ENCODE results near the gene TPCN2. TPM values are rescaled to one million over a fixed set of nuclear protein-coding genes. Genes with fewer than 3 reads are reported as not detected.

TPCN2 gene
- total RNA-seq, 1 donor from 2014 or later, result 9.5 TPM

GRCh38 chr11:69089258-69089657 is 40.5 kb downstream of the TPCN2 start:
- peaks cover 61% of the 10 kb centered on the region for H4K20me1 ChIP-seq (ENCODE audit: insufficient read depth, low read length)
- H3K4me1 Mint-ChIP-seq (ENCODE audit: low read depth, unreplicated experiment), result peaks cover 15% of the 10 kb centered on the region
- no peak overlapping the region for H3K9ac ChIP-seq (ENCODE audit: low read length)
- TF ChIP-seq, protein P1, sequence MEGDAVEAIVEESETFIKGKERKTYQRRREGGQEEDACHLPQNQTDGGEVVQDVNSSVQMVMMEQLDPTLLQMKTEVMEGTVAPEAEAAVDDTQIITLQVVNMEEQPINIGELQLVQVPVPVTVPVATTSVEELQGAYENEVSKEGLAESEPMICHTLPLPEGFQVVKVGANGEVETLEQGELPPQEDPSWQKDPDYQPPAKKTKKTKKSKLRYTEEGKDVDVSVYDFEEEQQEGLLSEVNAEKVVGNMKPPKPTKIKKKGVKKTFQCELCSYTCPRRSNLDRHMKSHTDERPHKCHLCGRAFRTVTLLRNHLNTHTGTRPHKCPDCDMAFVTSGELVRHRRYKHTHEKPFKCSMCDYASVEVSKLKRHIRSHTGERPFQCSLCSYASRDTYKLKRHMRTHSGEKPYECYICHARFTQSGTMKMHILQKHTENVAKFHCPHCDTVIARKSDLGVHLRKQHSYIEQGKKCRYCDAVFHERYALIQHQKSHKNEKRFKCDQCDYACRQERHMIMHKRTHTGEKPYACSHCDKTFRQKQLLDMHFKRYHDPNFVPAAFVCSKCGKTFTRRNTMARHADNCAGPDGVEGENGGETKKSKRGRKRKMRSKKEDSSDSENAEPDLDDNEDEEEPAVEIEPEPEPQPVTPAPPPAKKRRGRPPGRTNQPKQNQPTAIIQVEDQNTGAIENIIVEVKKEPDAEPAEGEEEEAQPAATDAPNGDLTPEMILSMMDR (IDR thresholded peaks at IDR 0.05; ENCODE audit: insufficient read depth, low read depth, low read length), result no peak
- no peak for TF ChIP-seq EZH2 (IDR thresholded peaks at IDR 0.05; ENCODE audit: insufficient read depth, low read length)
- FAIRE-seq (no peak), DNase-seq (ENCODE audit: low read depth) (peak; percentile 74)
- no peak overlapping the region for H3K4me3 ChIP-seq (ENCODE audit: insufficient read depth, low read depth, low read length)
- no peak overlapping the region for H3K27ac Mint-ChIP-seq (ENCODE audit: unreplicated experiment)
- H3K27me3 ChIP-seq (ENCODE audit: insufficient read depth, low read length), result no peaks in the 10 kb centered on the region
- H3K4me1 ChIP-seq (ENCODE audit: insufficient read depth, low read length), result peaks cover 12% of the 10 kb centered on the region
- H3K36me3 ChIP-seq (ENCODE audit: insufficient read depth, low read length), result no peaks in the 10 kb centered on the region
- peaks cover 3% of the 10 kb centered on the region for H3K9me3 Mint-ChIP-seq (ENCODE audit: unreplicated experiment)
- H2AFZ ChIP-seq (ENCODE audit: low read depth, low read length), result no peak overlapping the region
- H3K27ac ChIP-seq (ENCODE audit: low read depth, low read length), result no peak overlapping the region
- no peaks in the 10 kb centered on the region for H3K79me2 ChIP-seq (ENCODE audit: insufficient read depth, low read length)
- H3K27me3 Mint-ChIP-seq (ENCODE audit: low read depth, unreplicated experiment), result peaks cover 4% of the 10 kb centered on the region
- H3K36me3 Mint-ChIP-seq (ENCODE audit: low read depth, unreplicated experiment), result peaks cover 12% of the 10 kb centered on the region
- no peak overlapping the region for H3K4me3 Mint-ChIP-seq (ENCODE audit: unreplicated experiment)
- H3K4me2 ChIP-seq (ENCODE audit: low read length), result peak overlapping the region; percentile 79
- H3K9me3 ChIP-seq (ENCODE audit: insufficient read depth, low read depth, low read length), result no peaks in the 10 kb centered on the region

DNA sequence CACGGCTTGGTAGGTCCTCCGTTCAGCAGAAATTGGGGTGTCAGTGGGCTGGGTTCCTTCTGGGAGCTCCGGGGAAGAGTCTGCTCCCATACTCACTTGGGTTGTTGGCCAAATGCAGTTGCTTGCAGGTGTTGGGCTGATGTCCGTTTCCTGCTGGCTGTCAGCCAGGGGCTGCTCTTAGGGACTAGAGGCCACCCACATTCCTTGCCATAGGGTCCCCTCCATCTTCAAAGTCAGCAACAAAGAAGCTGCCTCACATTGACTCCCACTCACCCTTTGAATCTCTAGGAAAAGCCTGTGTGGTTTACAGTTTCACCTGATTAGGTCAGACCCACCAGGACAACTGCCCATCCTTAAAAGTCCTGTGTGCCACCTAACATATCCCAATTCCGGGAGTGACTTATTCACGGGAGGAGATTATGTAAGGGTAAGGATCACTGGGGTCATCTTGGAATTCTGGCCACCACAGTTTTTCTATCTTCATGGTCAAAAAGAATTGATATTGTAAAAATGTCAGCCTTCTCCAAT is 43.0 kb downstream of the TPCN2 start:
- Histone ChIP-seq H3K79me2 (ENCODE audit: insufficient read depth, low read length) (no peaks in the 10 kb centered on the region), H2AFZ (ENCODE audit: low read depth, low read length) (no peak overlapping the region), H3K4me2 (ENCODE audit: low read length) (no peak overlapping the region), H3K36me3 (ENCODE audit: insufficient read depth, low read length) (no peaks in the 10 kb centered on the region), H3K4me1 (ENCODE audit: insufficient read depth, low read length) (peaks cover 12% of the 10 kb centered on the region), H4K20me1 (ENCODE audit: insufficient read depth, low read length) (peaks cover 55% of the 10 kb centered on the region), H3K27me3 (ENCODE audit: insufficient read depth, low read length) (no peaks in the 10 kb centered on the region), H3K4me3 (ENCODE audit: insufficient read depth, low read depth, low read length) (no peak overlapping the region), H3K9me3 (ENCODE audit: insufficient read depth, low read depth, low read length) (no peaks in the 10 kb centered on the region), H3K27ac (ENCODE audit: low read depth, low read length) (no peak overlapping the region), H3K9ac (ENCODE audit: low read length) (no peak overlapping the region)
- no peak for FAIRE-seq
- DNase-seq (ENCODE audit: low read depth), result no peak
- peaks cover 15% of the 10 kb centered on the region for H3K4me1 Mint-ChIP-seq (ENCODE audit: low read depth, unreplicated experiment)
- H3K27ac Mint-ChIP-seq (ENCODE audit: unreplicated experiment), result no peak overlapping the region
- H3K4me3 Mint-ChIP-seq (ENCODE audit: unreplicated experiment), result no peak overlapping the region
- H3K36me3 Mint-ChIP-seq (ENCODE audit: low read depth, unreplicated experiment), result peaks cover 6% of the 10 kb centered on the region
- peaks cover 6% of the 10 kb centered on the region for H3K27me3 Mint-ChIP-seq (ENCODE audit: low read depth, unreplicated experiment)
- H3K9me3 Mint-ChIP-seq (ENCODE audit: unreplicated experiment), result peaks cover 3% of the 10 kb centered on the region
- TF ChIP-seq, protein P1 (IDR thresholded peaks at IDR 0.05; ENCODE audit: insufficient read depth, low read depth, low read length), result no peak
- TF ChIP-seq EZH2 (IDR thresholded peaks at IDR 0.05; ENCODE audit: insufficient read depth, low read length), result no peak

DNA sequence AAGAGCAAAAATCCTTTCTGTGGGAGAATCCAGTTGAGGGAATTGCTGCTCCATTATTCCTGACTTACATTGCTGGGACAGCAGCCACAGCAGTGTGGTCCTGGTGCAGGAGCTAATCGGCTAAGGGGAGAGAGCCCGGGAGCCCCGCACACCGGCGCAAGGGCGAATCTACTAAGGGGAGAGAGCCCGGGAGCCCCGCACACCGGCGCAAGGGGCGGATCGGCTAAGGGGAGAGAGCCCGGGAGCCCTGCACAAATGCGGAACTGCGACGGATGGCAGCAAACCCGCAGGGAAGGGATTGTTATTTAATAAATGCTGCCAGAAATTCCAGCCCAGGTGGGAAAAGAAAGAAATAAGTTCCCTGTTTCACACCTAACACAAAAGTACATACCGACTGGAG is 43.5 kb downstream of the TPCN2 start:
- Mint-ChIP-seq H3K9me3 (ENCODE audit: unreplicated experiment) (peaks cover 3% of the 10 kb centered on the region), H3K36me3 (ENCODE audit: low read depth, unreplicated experiment) (peaks cover 6% of the 10 kb centered on the region), H3K27me3 (ENCODE audit: low read depth, unreplicated experiment) (peaks cover 6% of the 10 kb centered on the region), H3K27ac (ENCODE audit: unreplicated experiment) (no peak overlapping the region), H3K4me3 (ENCODE audit: unreplicated experiment) (no peak overlapping the region), H3K4me1 (ENCODE audit: low read depth, unreplicated experiment) (peaks cover 15% of the 10 kb centered on the region)
- Histone ChIP-seq H3K27ac (ENCODE audit: low read depth, low read length) (no peak overlapping the region), H3K36me3 (ENCODE audit: insufficient read depth, low read length) (no peaks in the 10 kb centered on the region), H3K4me2 (ENCODE audit: low read length) (no peak overlapping the region), H3K4me1 (ENCODE audit: insufficient read depth, low read length) (peaks cover 12% of the 10 kb centered on the region), H3K79me2 (ENCODE audit: insufficient read depth, low read length) (no peaks in the 10 kb centered on the region), H3K4me3 (ENCODE audit: insufficient read depth, low read depth, low read length) (no peak overlapping the region), H2AFZ (ENCODE audit: low read depth, low read length) (no peak overlapping the region), H4K20me1 (ENCODE audit: insufficient read depth, low read length) (peaks cover 52% of the 10 kb centered on the region), H3K9ac (ENCODE audit: low read length) (no peak overlapping the region), H3K9me3 (ENCODE audit: insufficient read depth, low read depth, low read length) (no peaks in the 10 kb centered on the region), H3K27me3 (ENCODE audit: insufficient read depth, low read length) (no peaks in the 10 kb centered on the region)
- no peak for FAIRE-seq
- TF ChIP-seq, protein P1 (IDR thresholded peaks at IDR 0.05; ENCODE audit: insufficient read depth, low read depth, low read length), result no peak
- TF ChIP-seq EZH2 (IDR thresholded peaks at IDR 0.05; ENCODE audit: insufficient read depth, low read length), result no peak
- DNase-seq (ENCODE audit: low read depth), result no peak
